ENCODE results near the gene KCNA2. TPM values are rescaled to one million over a fixed set of nuclear protein-coding genes. Genes with fewer than 3 reads are reported as not detected.

KCNA2 gene
- polyA plus RNA-seq, 3 donors = not detected

- peaks cover 67% of the 10 kb centered on the region for H3K4me1 Mint-ChIP-seq
- H3K27ac ChIP-seq (ENCODE audit: low read depth in 1 of 2, low read length in 2 of 2) = peak overlapping the region; percentile 69 to 85
- H3K79me2 ChIP-seq (ENCODE audit: insufficient read depth, low read length) = no peaks in the 10 kb centered on the region
- 0% methylated on average over 2 of the region's 4 CpGs for WGBS (ENCODE audit: insufficient coverage)
- peaks cover 84 to 90% of the 10 kb centered on the region in 2 donors for H3K4me1 ChIP-seq (ENCODE audit: control insufficient read depth in 1 of 2, insufficient read depth in 2 of 2, low read length in 2 of 2)
- no peaks in the 10 kb centered on the region for H3K27me3 ChIP-seq (ENCODE audit: control insufficient read depth in 2 of 2, insufficient read depth in 2 of 2, low read length in 2 of 2)
- no peak for TF ChIP-seq CTCF (IDR thresholded peaks at IDR 0.05)
- H3K36me3 ChIP-seq (replicated peaks in 1 of 2; ENCODE audit: control insufficient read depth in 1 of 2, insufficient read depth in 2 of 2, low read length in 2 of 2) = no peaks in the 10 kb centered on the region
- peak overlapping the region; percentile 92 to 98 (median 96) for H3K27ac Mint-ChIP-seq
- H2AFZ ChIP-seq (ENCODE audit: insufficient read depth, low read depth, low read length, poor library complexity, severe bottlenecking) = peak overlapping the region; percentile 39
- no peaks in the 10 kb centered on the region for H4K20me1 ChIP-seq (ENCODE audit: insufficient read depth, low read length)
- DNase-seq = peak; percentile 81 to 97 (median 88)
- peak overlapping the region; percentile 19 for H3K9ac ChIP-seq (ENCODE audit: insufficient read depth, low read length, poor library complexity, severe bottlenecking)
- no peaks in the 10 kb centered on the region for H3K9me3 ChIP-seq (replicated peaks in 1 of 2; ENCODE audit: control insufficient read depth in 1 of 2, insufficient read depth in 1 of 2, low read length in 2 of 2)
- peak overlapping the region in 1 of 3 experiments; percentile 10 for H3K4me3 ChIP-seq (replicated peaks in 1 of 3; ENCODE audit: low read depth in 2 of 3, low read length in 3 of 3)
- intact Hi-C loops (cut with micrococcal nuclease) = loop anchor here (10.0 kb wide), 2 partner anchors 321 to 561 kb away; partner anchors contain the start of genes DENND2D (in 1 of the 2) and LRIF1 (in 1 of the 2)
- peaks cover 0 to 10% (median 0%) of the 10 kb centered on the region in 3 donors for H3K27me3 Mint-ChIP-seq (ENCODE audit: low read depth in 3 of 3)
- H3K4me2 ChIP-seq (replicated peaks; ENCODE audit: extremely low read depth, low read length, poor library complexity, severe bottlenecking) = peak overlapping the region; percentile 35
- peak overlapping the region in 1 of 2 donors; percentile 57 for H3K4me3 Mint-ChIP-seq
- H3K36me3 Mint-ChIP-seq = peaks cover 2 to 6% of the 10 kb centered on the region in 2 donors
- H3K9me3 Mint-ChIP-seq = peaks cover 0 to 19% (median 4%) of the 10 kb centered on the region in 7 donors
Observed at GRCh38 chr1:110643879-110644472, 37.8 kb upstream of the KCNA2 start.

GRCh38 chr1:110639724-110640386, 33.7 kb upstream of the KCNA2 start:
- Histone ChIP-seq H3K9me3 (replicated peaks in 1 of 2; ENCODE audit: control insufficient read depth in 1 of 2, insufficient read depth in 1 of 2, low read length in 2 of 2) (no peaks in the 10 kb centered on the region), H3K27me3 (ENCODE audit: control insufficient read depth in 2 of 2, insufficient read depth in 2 of 2, low read length in 2 of 2) (no peaks in the 10 kb centered on the region), H3K4me1 (ENCODE audit: control insufficient read depth in 1 of 2, insufficient read depth in 2 of 2, low read length in 2 of 2) (peaks cover 66 to 69% of the 10 kb centered on the region in 2 donors), H2AFZ (ENCODE audit: insufficient read depth, low read depth, low read length, poor library complexity, severe bottlenecking) (peak overlapping the region; percentile 9), H3K4me3 (replicated peaks in 1 of 3; ENCODE audit: low read depth in 2 of 3, low read length in 3 of 3) (peak overlapping the region in 1 of 3 experiments; percentile 2), H3K36me3 (replicated peaks in 1 of 2; ENCODE audit: control insufficient read depth in 1 of 2, insufficient read depth in 2 of 2, low read length in 2 of 2) (no peaks in the 10 kb centered on the region), H3K79me2 (ENCODE audit: insufficient read depth, low read length) (no peaks in the 10 kb centered on the region), H3K27ac (ENCODE audit: low read depth in 1 of 2, low read length in 2 of 2) (peak overlapping the region; percentile 77 to 93), H4K20me1 (ENCODE audit: insufficient read depth, low read length) (no peaks in the 10 kb centered on the region), H3K9ac (ENCODE audit: insufficient read depth, low read length, poor library complexity, severe bottlenecking) (peak overlapping the region; percentile 58), H3K4me2 (replicated peaks; ENCODE audit: extremely low read depth, low read length, poor library complexity, severe bottlenecking) (peak overlapping the region; percentile 28)
- Mint-ChIP-seq H3K4me1 (peaks cover 64% of the 10 kb centered on the region), H3K36me3 (peaks cover 2 to 3% of the 10 kb centered on the region in 2 donors), H3K27me3 (ENCODE audit: low read depth in 3 of 3) (peaks cover 0 to 7% (median 0%) of the 10 kb centered on the region in 3 donors), H3K9me3 (peaks cover 0 to 17% (median 4%) of the 10 kb centered on the region in 7 donors), H3K27ac (peak overlapping the region; percentile 91 to 97 (median 96)), H3K4me3 (peak overlapping the region in 1 of 2 donors; percentile 17)
- 35% methylated on average over 2 of the region's 2 CpGs for WGBS (ENCODE audit: insufficient coverage)
- intact Hi-C loops (cut with micrococcal nuclease) = loop anchor here (10.0 kb wide), 3 partner anchors 235 to 565 kb away; partner anchors contain the start of genes CD53 (in 1 of the 2), DENND2D (in 1 of the 2) and LRIF1 (in 1 of the 2)
- TF ChIP-seq CTCF (IDR thresholded peaks at IDR 0.05) = no peak
- DNase-seq = peak; percentile 87 to 97 (median 97)

All from CD14-positive monocyte (primary cell).